HEK293 (cell line): ENCODE results near the gene C19orf25.

Source experiments
- CTCF ChIA-PET: fragments of 350-600 bp; formaldehyde crosslinking; extraction: SDS; loops from one replicate; lab custom pipeline; 2021; ENCODE audit warnings: antibody characterized with exemption; lab: Yijun Ruan, JAX
- POLR2A ChIA-PET: fragments of 300-600 bp; formaldehyde crosslinking; extraction: SDS; loops from one replicate; lab custom pipeline; 2020; ENCODE audit warnings: antibody characterized with exemption, inconsistent platforms; lab: Yijun Ruan, JAX
- H3K27ac ChIP-seq: fragments of 200-500 bp; sonication (Bioruptor generic); 2 replicates; pipeline ENCODE4 v1.5.1; 2014; ENCODE audit warnings: low read depth, low read length, control low read depth, inconsistent platforms; ENCODE audit errors: extremely low read depth
- H3K36me3 ChIP-seq, 2 experiments: fragments of 200-500 bp in 1 of 2; sonication (Bioruptor generic) in 1 of 2; 1 replicate in 1 of 2; 2 replicates in 1 of 2; pipeline ENCODE4 v1.5.1; 2014 to 2017; ENCODE audit warnings: inconsistent platforms in 2 of 2, low read length in 2 of 2; ENCODE audit not compliant: control insufficient read depth in 2 of 2, insufficient read depth in 1 of 2
- H3K4me1 ChIP-seq: fragments of 200-500 bp; sonication (Bioruptor generic); 2 replicates; pipeline ENCODE4 v1.5.1; 2014; ENCODE audit warnings: mild to moderate bottlenecking, low read length, inconsistent platforms; ENCODE audit not compliant: control insufficient read depth, insufficient read depth
- H3K4me3 ChIP-seq: 2 replicates; pipeline ENCODE4 v1.5.1; 2011; ENCODE audit warnings: low read depth, mild to moderate bottlenecking, control low read depth, low read length, moderate library complexity
- H3K9me3 ChIP-seq: fragments of 200-500 bp; sonication (Bioruptor generic); 2 replicates; pipeline ENCODE4 v1.5.1; 2014; ENCODE audit warnings: low read depth, low read length, inconsistent platforms; ENCODE audit not compliant: control insufficient read depth, insufficient read depth
- CTCF ChIP-seq: fragments of 450-650 bp; formaldehyde crosslinking; IDR thresholded peaks from 2 replicates; pipeline ENCODE4 v1.5.1; 2016; ENCODE audit warnings: missing biosample characterization, missing genetic modification characterization
- KLF1 ChIP-seq: fragments of 450-650 bp; formaldehyde crosslinking; IDR thresholded peaks from 2 replicates; pipeline ENCODE4 v1.5.1; 2016; ENCODE audit warnings: missing biosample characterization, missing genetic modification characterization
- KLF16 ChIP-seq: fragments of 450-650 bp; formaldehyde crosslinking; IDR thresholded peaks from 2 replicates; pipeline ENCODE4 v1.5.1; 2017; ENCODE audit warnings: missing biosample characterization, missing genetic modification characterization
- KLF8 ChIP-seq: fragments of 450-650 bp; formaldehyde crosslinking; IDR thresholded peaks from 2 replicates; pipeline ENCODE4 v1.5.1; 2016; ENCODE audit warnings: missing biosample characterization, missing genetic modification characterization
- KLF9 ChIP-seq: fragments of 450-650 bp; formaldehyde crosslinking; IDR thresholded peaks from 2 replicates; pipeline ENCODE4 v1.5.1; 2016; ENCODE audit warnings: missing biosample characterization, missing genetic modification characterization, low read depth
- OVOL3 ChIP-seq: fragments of 450-650 bp; formaldehyde crosslinking; IDR thresholded peaks from 2 replicates; pipeline ENCODE4 v1.5.1; 2016; ENCODE audit warnings: missing biosample characterization, missing genetic modification characterization
- PRDM10 ChIP-seq: fragments of 450-650 bp; formaldehyde crosslinking; IDR thresholded peaks from 2 replicates; pipeline ENCODE4 v1.5.1; 2016; ENCODE audit warnings: missing biosample characterization, missing genetic modification characterization
- REPIN1 ChIP-seq: fragments of 450-650 bp; formaldehyde crosslinking; IDR thresholded peaks from 2 replicates; pipeline ENCODE4 v1.5.1; 2017; ENCODE audit warnings: missing biosample characterization, missing genetic modification characterization, low read depth
- REST ChIP-seq: fragments of 450-650 bp; formaldehyde crosslinking; IDR thresholded peaks from 2 replicates; pipeline ENCODE4 v1.5.1; 2016; ENCODE audit warnings: missing biosample characterization, missing genetic modification characterization
- TRIM28 ChIP-seq: IDR thresholded peaks from 2 replicates; pipeline ENCODE4 v1.6.1; 2011; ENCODE audit warnings: low read length, control low read depth, borderline replicate concordance
- YY1 ChIP-seq: fragments of 450-650 bp; formaldehyde crosslinking; IDR thresholded peaks from 2 replicates; pipeline ENCODE4 v1.5.1; 2018; ENCODE audit warnings: missing biosample characterization, missing genetic modification characterization
- ZBTB8A ChIP-seq: fragments of 450-650 bp; formaldehyde crosslinking; IDR thresholded peaks from 2 replicates; pipeline ENCODE4 v1.5.1; 2016; ENCODE audit warnings: missing biosample characterization, missing genetic modification characterization
- ZFP3 ChIP-seq: fragments of 450-650 bp; formaldehyde crosslinking; IDR thresholded peaks from 2 replicates; pipeline ENCODE4 v1.5.1; 2016; ENCODE audit warnings: low read depth, missing biosample characterization, missing genetic modification characterization
- ZNF140 ChIP-seq: fragments of 450-650 bp; formaldehyde crosslinking; IDR thresholded peaks from 2 replicates; pipeline ENCODE4 v1.5.1; 2016; ENCODE audit warnings: missing biosample characterization, missing genetic modification characterization
- ZNF19 ChIP-seq: fragments of 450-650 bp; formaldehyde crosslinking; IDR thresholded peaks from 2 replicates; pipeline ENCODE4; 2016; ENCODE audit warnings: missing biosample characterization, missing genetic modification characterization, low read depth
- ZNF2 ChIP-seq: fragments of 450-650 bp; formaldehyde crosslinking; IDR thresholded peaks from 2 replicates; pipeline ENCODE4 v1.5.1; 2016; ENCODE audit warnings: missing biosample characterization, missing genetic modification characterization
- ZNF302 ChIP-seq: fragments of 450-650 bp; formaldehyde crosslinking; IDR thresholded peaks from 2 replicates; pipeline ENCODE4 v1.5.1; 2016; ENCODE audit warnings: missing biosample characterization, missing genetic modification characterization, low read depth
- ZNF621 ChIP-seq: fragments of 450-650 bp; formaldehyde crosslinking; IDR thresholded peaks from 2 replicates; pipeline ENCODE4 v1.5.1; 2017; ENCODE audit warnings: missing biosample characterization, missing genetic modification characterization
- ZSCAN30 ChIP-seq: fragments of 450-650 bp; IDR thresholded peaks from 2 replicates; pipeline ENCODE4 v1.5.1; 2018; ENCODE audit warnings: missing biosample characterization, mild to moderate bottlenecking, missing genetic modification characterization, moderate library complexity
- ZXDB ChIP-seq: fragments of 450-650 bp; formaldehyde crosslinking; IDR thresholded peaks from 2 replicates; pipeline ENCODE4 v1.5.1; 2016; ENCODE audit warnings: missing biosample characterization, missing genetic modification characterization
- TF ChIP-seq, protein P1 (sequence below): IDR thresholded peaks from 2 replicates; pipeline ENCODE4 v1.6.1; 2011; ENCODE audit warnings: mild to moderate bottlenecking, low read depth, low read length, borderline replicate concordance
- TF ChIP-seq, protein P2 (sequence below): fragments of 450-650 bp; formaldehyde crosslinking; IDR thresholded peaks from 2 replicates; pipeline ENCODE4 v1.5.1; 2017; ENCODE audit warnings: missing biosample characterization, missing genetic modification characterization
- TF ChIP-seq, protein P3 (sequence below): fragments of 450-650 bp; formaldehyde crosslinking; IDR thresholded peaks from 2 replicates; pipeline ENCODE4 v1.5.1; 2016; ENCODE audit warnings: missing biosample characterization, missing genetic modification characterization

C19orf25 gene

DNA sequence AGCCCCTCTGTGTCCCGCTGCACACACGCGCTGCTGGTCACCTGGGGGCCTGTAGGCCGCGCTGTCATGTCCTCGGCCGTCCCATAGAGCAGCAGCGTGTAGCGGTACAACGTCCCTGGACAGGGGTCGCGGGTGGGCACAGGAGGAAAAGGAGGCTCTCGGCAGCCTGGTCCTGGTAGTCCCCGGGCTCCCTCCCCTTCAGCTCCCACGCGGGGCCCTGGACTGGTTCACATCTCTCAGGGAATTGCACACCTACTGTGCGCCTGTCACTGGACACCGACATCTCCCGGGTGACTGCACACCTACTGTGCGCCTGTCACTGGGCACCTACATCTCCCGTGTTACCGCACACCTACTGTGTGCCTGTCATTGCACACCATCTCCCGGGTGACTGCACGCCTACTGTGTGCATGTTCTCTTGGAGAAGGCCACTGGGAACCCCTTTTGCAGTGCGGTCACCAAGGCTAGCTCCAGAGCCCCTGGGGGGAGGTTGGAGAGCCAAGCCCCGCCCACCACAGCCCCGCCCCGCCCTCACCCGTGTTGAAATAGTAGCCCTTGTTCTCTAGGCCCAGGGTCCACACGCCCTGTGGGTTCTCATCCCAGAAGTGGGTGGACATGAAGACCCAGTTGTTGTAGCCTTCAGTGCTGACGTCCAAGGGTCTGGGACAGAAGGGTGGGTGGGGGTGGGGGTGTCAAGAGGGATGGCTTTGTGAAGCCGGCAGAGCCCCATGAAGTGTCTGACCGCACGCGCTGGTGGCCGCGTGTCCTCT, 3.5 kb upstream of the C19orf25 start:
- ChIA-PET POLR2A (no interaction called here), CTCF (no interaction called here)
- Histone ChIP-seq H3K27ac (no peak overlapping the region), H3K4me3 (no peak overlapping the region), H3K9me3 (no peaks in the 10 kb centered on the region), H3K4me1 (no peaks in the 10 kb centered on the region), H3K36me3 (peaks cover 0 to under 1% of the 10 kb centered on the region in 2 experiments; a peak in 2 of 3 replicates)
- TF ChIP-seq KLF8 (peak; percentile 26; the same call in 1 of the 2 replicates), ZFP3 (no peak), ZNF621 (no peak), REST (tag by site-specific recombination) (peak; percentile 56; the same call in 1 of the 2 replicates), ZSCAN30 (0 out of 2 replicates have a peak, but pooled peaks have one; percentile 38), ZNF19 (tag by site-specific recombination) (no peak), PRDM10 (tag by site-specific recombination) (no peak), KLF9 (tag by site-specific recombination) (peak; percentile 54), ZXDB (tag by site-specific recombination) (0 out of 2 replicates have a peak, but pooled peaks have one; percentile 22), TRIM28 (no peak), KLF1 (peak; percentile 38; the same call in 1 of the 2 replicates), CTCF (tag by site-specific recombination) (no peak), OVOL3 (tag by site-specific recombination) (no peak), ZNF302 (tag by site-specific recombination) (no peak), ZNF2 (tag by site-specific recombination) (peak; percentile 67; the same call in 1 of the 2 replicates), KLF16 (tag by site-specific recombination) (0 out of 2 replicates have a peak, but pooled peaks have one; percentile 40), YY1 (tag by site-specific recombination) (no peak), ZNF140 (tag by site-specific recombination) (no peak), REPIN1 (tag by site-specific recombination) (no peak), ZBTB8A (tag by site-specific recombination) (0 out of 2 replicates have a peak, but pooled peaks have one; percentile 19)
- TF ChIP-seq, protein P1, sequence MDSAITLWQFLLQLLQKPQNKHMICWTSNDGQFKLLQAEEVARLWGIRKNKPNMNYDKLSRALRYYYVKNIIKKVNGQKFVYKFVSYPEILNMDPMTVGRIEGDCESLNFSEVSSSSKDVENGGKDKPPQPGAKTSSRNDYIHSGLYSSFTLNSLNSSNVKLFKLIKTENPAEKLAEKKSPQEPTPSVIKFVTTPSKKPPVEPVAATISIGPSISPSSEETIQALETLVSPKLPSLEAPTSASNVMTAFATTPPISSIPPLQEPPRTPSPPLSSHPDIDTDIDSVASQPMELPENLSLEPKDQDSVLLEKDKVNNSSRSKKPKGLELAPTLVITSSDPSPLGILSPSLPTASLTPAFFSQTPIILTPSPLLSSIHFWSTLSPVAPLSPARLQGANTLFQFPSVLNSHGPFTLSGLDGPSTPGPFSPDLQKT = no peak
- TF ChIP-seq, protein P2, sequence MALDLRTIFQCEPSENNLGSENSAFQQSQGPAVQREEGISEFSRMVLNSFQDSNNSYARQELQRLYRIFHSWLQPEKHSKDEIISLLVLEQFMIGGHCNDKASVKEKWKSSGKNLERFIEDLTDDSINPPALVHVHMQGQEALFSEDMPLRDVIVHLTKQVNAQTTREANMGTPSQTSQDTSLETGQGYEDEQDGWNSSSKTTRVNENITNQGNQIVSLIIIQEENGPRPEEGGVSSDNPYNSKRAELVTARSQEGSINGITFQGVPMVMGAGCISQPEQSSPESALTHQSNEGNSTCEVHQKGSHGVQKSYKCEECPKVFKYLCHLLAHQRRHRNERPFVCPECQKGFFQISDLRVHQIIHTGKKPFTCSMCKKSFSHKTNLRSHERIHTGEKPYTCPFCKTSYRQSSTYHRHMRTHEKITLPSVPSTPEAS (tag by site-specific recombination) = no peak
- TF ChIP-seq, protein P3, sequence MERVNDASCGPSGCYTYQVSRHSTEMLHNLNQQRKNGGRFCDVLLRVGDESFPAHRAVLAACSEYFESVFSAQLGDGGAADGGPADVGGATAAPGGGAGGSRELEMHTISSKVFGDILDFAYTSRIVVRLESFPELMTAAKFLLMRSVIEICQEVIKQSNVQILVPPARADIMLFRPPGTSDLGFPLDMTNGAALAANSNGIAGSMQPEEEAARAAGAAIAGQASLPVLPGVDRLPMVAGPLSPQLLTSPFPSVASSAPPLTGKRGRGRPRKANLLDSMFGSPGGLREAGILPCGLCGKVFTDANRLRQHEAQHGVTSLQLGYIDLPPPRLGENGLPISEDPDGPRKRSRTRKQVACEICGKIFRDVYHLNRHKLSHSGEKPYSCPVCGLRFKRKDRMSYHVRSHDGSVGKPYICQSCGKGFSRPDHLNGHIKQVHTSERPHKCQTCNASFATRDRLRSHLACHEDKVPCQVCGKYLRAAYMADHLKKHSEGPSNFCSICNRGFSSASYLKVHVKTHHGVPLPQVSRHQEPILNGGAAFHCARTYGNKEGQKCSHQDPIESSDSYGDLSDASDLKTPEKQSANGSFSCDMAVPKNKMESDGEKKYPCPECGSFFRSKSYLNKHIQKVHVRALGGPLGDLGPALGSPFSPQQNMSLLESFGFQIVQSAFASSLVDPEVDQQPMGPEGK (tag by site-specific recombination) = 0 out of 2 replicates have a peak, but pooled peaks have one; percentile 15
